Measurements from ENCODE around the gene IFI27L1.

DNA sequence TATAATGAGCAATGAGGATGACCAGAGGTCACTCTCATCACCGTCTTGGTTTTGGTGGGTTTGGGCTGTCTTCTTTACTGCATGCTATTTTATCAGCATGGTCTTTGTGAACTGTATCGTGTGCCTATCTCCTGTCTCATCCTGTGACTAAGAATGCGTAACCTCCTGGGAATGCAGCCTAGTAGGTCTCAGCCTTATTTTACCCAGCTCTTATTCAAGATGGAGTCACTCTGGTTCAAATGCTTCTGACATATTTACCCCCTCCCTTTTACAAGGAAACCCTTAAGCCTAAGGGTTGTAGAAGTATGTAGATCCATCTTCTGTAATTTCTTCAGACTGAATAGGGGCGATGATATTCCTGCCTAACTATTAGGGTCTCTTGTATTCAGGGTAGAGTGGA is 8.4 kb downstream of the IFI27L1 start:
- TF ChIP-seq, protein P1, sequence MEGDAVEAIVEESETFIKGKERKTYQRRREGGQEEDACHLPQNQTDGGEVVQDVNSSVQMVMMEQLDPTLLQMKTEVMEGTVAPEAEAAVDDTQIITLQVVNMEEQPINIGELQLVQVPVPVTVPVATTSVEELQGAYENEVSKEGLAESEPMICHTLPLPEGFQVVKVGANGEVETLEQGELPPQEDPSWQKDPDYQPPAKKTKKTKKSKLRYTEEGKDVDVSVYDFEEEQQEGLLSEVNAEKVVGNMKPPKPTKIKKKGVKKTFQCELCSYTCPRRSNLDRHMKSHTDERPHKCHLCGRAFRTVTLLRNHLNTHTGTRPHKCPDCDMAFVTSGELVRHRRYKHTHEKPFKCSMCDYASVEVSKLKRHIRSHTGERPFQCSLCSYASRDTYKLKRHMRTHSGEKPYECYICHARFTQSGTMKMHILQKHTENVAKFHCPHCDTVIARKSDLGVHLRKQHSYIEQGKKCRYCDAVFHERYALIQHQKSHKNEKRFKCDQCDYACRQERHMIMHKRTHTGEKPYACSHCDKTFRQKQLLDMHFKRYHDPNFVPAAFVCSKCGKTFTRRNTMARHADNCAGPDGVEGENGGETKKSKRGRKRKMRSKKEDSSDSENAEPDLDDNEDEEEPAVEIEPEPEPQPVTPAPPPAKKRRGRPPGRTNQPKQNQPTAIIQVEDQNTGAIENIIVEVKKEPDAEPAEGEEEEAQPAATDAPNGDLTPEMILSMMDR (IDR thresholded peaks at IDR 0.05), result no peak
- no peak for TF ChIP-seq EZH2 (IDR thresholded peaks at IDR 0.05; ENCODE audit: borderline replicate concordance, insufficient read depth, low read depth, low read length, poor library complexity, severe bottlenecking)

Measured in B cell (primary cell).